GM21529 (cell line): ENCODE measurements around the gene FERD3L.

ENCODE experiments used
- ATAC-seq: cut with Tn5 transposase; IDR thresholded peaks from one replicate; pipeline ENCODE4 v1.9.1; 2021; ENCODE audit not compliant: unreplicated experiment

FERD3L gene

DNA sequence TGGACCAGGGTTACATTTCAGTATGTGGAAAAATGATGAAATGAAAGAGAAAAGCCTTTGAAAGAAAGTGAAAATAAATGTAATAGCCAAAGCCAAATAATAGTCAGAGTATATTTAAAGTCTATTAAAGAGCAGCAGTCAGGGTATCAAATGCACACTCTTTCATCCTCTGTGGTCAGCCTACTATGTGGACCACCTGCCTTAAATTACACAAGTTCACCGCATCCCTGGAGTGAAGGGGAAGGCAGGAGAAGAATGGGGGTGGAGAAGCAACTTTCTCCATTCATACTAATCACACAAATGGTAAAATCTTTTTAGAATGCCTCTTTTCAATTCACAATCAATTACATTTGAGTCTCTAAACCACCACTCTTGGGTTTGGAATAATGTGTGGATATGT, 43.7 kb downstream of the FERD3L start:
- no peak for ATAC-seq

- ATAC-seq: no peak
These were observed 45.3 kb downstream of the FERD3L start for GRCh38 chr7:19099924-19100323.

DNA sequence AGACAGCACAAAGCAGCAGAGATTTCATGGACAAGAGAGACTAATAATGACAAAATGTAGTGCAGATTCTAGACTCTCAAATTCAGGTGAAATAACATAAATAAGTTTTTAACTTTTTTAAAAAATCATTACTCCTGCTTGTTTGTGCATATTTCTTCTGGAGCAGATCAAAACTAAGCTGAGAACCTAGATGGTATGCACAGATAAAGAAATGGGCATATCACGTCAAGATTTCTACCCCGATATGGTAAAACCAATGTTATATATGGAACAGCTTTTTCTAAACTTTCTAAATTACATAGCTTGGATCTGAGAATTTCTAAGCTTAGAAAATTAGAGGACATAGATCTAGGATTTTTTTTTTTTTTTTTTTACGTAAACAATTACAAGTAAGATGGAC, 46.0 kb downstream of the FERD3L start:
- no peak for ATAC-seq

DNA sequence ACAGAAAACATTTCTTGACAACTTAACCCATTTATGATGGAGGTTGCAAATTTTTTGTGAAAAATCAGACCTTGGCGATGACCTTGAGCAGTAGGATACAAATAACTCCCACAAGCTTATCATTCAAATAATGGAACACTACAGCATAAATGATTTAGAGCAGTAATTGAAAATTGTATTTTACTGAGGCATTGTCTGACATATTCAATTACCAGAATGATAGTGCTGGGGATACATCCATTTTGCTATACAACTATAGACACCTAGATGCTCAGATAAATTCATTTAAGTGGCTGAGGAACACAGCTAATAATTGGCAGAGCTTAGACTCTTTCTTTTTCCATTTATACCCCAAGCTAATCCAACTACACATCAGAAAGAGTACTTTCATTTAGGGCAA, 46.7 kb downstream of the FERD3L start:
- no peak for ATAC-seq

GRCh38 chr7:19097165-19098055, 47.8 kb downstream of the FERD3L start:
- no peak for ATAC-seq

- no peak for ATAC-seq
These were observed 49.8 kb downstream of the FERD3L start for GRCh38 chr7:19095353-19095860.
